NCI-H446 (cell line): ENCODE results near the gene NARS2.
"Not testable (repeated sequence)": the region's sequence is repeated elsewhere in the genome, so short reads cannot be mapped to it uniquely, and the experiment has no call there.

Experiments
- DNase-seq, 2 experiments: peaks; one replicate each; lab custom pipeline; 2025; lab: John Stamatoyannopoulos, UW

NARS2 gene

DNA sequence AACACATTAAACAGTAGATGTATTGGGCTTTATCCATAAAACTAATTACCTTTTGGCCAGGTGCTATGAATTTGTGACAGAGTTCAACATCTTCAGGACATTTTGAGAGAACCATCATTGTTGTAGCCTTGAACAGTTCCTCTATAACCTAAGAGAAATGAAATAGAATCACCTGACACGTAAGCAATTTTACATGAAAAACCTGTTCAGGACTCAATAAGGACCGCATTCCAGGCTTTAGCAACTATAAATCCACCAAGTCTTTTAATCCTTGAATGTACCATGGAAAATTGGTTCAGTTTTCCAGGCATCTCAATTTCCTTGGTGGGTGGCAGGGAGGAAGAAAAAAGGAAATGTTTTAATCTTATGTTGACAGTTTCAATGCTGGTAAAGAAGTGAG, 96.1 kb downstream of the NARS2 start:
- DNase-seq, result no peak

- DNase-seq, result no peak
These were observed 98.6 kb downstream of the NARS2 start for GRCh38 chr11:78476066-78476465.

DNA sequence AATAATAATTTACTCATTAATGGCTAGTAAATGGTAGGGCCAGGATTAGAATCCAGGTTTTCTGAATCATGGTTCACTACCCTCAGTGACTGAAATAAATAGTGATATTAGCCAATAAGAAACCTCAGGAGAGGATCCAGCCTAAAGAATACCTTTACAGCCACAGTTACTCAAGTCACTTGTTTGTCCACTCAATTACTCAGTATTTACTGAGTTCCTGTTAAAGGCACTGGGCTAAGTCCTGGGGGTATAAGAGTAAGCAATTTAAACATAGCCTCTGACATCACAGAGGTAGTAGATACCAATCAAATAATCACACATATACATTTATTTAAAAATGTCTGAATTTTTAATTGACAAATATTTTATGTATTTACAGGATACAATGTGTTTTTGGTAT, 100.2 kb downstream of the NARS2 start:
- DNase-seq, result no peak

DNA sequence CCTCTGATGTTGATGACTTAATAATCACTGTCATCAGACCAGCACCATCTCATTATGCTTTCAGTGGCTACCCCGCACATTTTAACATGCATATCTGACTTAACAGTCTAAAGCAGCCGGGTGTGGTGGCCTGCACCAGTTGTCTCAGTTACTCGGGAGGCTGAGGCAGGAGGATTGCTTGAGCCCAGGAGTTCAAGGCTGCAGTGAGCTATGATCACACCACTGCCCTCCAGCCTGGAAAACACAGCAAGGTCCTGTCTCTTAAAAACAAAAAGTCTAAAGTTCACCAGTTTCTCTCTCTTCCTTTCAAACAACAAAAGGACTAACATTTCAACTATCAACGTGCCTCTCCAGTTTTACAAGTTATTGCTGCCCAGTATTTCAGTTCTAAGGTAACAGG, 101.8 kb downstream of the NARS2 start:
- DNase-seq, result no peak

DNA sequence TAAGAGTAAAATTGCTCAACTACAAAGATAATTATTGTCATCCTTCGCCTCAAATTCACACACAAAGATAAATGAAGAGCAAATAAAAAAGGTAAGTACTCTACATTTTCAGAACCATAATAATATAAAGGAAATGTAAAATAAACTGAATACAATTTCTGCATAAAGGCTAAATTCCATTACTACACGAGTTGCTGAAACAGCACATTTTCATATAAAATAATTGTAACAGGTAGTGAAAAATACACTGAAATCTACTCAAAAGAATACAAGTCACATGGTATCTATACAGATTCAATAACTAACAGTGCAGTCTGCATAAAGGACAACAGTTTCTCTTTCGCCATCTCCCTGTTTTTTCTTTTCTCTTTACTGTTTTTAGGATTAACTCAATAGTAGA, 102.3 kb downstream of the NARS2 start:
- DNase-seq, result no peak

DNA sequence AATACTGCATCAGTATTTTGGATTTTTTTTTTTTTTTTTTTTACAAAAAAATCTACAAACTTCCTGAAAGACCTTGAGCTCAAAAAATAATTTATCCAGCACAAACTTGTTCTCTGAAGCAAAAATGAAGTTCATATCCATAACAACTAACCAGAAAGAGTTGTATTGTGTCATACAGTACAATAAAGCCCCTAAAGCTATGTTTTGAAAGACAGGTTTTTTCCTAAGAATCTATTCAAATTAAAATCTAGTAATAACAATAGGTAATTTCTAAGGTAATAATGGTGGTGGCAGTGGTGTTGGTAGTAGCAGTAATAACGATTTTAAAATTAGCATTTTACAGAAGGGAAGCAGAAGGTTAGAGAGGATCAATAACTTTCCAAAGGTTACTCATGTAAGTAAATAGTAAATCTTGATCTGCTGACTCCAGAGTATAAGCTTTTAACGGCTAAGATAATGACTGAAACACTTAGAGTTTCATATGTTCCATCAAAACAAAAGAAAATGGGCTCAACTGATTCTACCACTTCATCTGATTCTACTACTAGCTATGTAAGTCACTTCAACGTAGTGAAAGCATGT, 103.7 kb downstream of the NARS2 start:
- DNase-seq, result no peak

DNA sequence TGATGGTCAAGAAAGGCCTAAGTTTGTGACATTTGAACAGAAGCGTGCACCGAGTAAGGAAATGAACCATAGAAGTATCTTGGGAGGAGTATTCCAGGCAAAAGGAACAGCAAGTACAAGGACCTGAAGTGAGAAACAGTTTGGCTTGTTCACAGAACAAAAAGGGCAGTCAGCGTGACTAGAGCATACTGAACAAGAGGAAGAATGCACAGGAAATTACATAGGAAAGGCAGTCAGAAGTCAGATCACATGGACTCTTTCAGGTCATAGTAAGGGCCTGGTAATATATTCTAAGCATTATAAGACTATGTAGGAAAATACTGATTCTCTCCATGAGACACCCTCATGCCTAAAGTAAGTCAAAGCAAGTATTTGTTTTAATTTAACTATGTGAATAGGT, 104.8 kb downstream of the NARS2 start:
- no peak for DNase-seq

GRCh38 chr11:78467931-78468330, 106.7 kb downstream of the NARS2 start:
- DNase-seq, result no peak

- no peak for DNase-seq
These were observed 107.3 kb downstream of the NARS2 start for GRCh38 chr11:78467370-78467769.

DNA sequence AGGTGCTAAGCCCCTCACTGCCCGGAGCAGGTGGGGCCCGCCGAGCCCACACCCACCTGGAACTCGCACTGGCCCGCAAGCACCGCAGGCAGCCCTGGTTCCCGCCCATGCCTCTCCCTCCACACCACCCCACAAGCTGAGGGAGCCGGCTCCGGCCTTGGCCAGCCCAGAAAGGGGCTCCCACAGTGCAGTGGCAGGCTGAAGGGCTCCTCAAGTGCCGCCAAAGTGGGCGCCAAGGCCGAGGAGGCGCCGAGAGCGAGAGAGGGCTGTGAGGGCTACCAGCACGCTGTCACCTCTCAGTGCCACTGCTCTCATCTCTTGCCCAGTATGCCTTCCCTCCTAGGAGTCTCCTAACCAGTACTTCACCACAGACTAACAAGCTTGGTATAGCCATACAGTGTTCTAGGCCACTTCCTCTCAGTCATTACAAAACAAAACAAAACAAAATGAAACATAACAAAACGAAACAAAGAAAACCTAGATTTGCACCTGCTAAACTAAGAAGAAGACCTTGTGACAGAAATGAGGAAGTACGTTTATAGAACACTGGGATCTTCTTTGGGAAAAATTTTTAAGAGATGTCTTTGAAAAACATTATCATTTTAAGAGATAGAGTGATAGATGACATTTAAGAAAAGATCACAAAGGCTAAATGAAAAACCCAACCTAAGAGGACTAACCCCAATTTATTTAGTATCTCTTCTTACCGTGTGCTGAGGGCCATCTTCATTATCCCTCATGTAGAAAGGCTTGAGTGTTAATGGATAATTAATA, 109.3 kb downstream of the NARS2 start:
- DNase-seq, result no peak

DNA sequence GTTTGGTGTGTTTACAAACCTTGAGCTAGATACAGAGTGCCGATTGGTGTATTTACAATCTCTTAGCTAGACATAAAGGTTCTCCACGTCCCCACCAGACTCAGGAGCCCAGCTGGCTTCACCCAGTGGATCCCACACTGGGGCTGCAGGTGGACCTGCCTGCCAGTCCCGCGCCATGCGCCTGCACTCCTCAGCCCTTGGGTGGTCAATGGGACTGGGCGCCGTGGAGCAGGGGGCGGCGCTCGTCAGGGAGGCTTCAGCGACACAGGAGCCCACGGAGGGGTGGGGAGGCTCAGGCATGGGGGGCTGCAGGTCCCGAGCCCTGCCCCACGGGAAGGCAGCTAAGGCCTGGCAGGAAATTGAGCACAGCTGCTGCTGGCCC, 109.9 kb downstream of the NARS2 start:
- DNase-seq, result not testable (repeated sequence)

- DNase-seq, result no peak
These were observed 114.2 kb downstream of the NARS2 start for GRCh38 chr11:78460471-78460870.

DNA sequence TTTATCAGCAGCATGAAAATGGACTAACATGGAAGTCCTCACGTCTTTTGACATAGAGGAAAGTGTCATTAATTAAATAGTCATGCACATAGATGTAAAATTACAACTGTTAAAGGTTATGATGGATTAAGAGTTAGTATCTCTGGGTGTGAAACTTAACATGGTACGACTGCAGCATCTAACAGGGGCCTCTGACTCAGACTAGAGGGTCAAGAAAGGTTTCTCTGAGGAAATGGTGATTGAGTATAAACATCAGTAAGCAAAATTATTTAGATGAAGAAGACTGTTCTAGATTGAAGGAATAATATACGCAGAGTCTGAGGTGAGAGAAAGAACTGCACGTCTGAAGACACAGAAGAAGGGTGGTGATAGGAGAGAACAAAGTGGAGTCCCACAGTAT, 114.9 kb downstream of the NARS2 start:
- DNase-seq, result no peak

DNA sequence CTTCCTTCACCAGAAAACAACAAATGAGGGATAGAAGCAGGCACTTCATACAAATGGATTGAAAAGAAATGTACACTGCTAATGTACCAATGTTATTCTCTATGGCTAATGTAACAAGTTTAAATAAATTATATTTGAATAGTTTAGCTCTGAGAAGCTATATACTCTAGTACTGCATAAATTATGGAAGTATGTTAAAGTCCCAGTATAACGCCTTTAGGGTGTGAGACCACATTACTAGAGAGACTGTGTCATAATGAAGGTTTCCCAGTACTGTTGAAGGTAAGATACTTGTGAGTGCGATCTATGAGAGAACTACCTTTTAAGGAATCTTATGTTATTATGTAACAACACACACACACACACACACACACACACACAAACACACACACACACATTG, 117.2 kb downstream of the NARS2 start:
- no peak for DNase-seq

GRCh38 chr11:78453140-78453935, 121.3 kb downstream of the NARS2 start:
- DNase-seq, result no peak

DNA sequence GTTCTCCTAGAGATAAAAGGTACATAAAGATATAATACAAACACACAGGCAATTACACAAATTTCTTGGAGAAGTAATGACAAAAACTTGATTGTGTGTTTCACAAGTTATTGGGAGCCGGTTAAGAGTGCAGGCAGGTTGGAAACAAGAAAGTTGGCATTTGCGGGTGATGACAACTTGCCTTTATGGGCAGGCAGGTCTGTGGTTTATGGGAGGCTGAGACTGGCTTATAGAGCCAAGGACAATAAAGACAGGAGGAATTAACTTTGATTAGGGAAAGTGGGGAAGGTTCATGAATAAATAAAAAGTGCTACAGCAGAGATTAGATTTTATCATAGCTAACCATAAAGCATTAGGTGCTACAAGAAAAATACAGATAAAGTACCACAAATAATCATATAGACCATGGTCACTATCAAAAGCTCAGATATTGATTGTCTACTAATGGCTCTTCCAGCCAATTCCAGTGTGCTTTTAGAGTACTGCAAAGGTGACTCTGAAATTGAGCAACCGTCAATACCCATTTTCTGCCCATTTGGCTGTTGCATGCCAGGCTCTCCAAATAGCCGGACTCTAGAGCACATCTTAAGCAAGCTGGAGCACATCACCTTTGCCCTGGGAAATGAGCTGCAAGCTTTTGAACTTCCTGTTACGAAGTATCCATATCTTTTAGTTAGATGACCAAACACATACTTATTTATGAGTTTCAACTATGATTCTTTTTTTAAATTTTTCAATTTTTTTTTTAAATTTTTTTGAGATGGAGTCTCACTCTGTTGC, 123.1 kb downstream of the NARS2 start:
- no peak for DNase-seq

- DNase-seq, result no peak
These were observed 123.8 kb downstream of the NARS2 start for GRCh38 chr11:78450866-78451265.

- no peak for DNase-seq
These were observed 124.8 kb downstream of the NARS2 start for GRCh38 chr11:78449866-78450265.

GRCh38 chr11:78446210-78446609, 128.5 kb downstream of the NARS2 start:
- no peak for DNase-seq

DNA sequence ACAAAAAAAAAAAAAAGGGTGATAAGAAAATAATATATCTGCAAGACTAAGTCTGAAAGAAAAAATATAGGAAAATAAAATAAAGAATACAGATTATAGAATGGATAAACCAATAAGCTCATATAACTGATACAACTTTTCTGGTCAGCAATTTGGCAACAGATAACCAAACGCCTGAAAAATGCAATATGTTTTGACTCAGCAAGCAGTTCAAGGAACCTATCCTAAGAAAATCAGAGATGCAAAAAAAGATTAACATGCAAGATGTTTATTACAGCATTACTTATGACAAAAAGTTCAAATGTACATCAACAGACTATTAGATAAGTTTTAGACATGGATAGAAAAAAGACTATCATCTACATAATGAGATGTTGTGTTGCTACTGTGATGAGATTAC, 129.9 kb downstream of the NARS2 start:
- DNase-seq, result no peak

GRCh38 chr11:78441956-78442355, 132.7 kb downstream of the NARS2 start:
- no peak for DNase-seq

DNA sequence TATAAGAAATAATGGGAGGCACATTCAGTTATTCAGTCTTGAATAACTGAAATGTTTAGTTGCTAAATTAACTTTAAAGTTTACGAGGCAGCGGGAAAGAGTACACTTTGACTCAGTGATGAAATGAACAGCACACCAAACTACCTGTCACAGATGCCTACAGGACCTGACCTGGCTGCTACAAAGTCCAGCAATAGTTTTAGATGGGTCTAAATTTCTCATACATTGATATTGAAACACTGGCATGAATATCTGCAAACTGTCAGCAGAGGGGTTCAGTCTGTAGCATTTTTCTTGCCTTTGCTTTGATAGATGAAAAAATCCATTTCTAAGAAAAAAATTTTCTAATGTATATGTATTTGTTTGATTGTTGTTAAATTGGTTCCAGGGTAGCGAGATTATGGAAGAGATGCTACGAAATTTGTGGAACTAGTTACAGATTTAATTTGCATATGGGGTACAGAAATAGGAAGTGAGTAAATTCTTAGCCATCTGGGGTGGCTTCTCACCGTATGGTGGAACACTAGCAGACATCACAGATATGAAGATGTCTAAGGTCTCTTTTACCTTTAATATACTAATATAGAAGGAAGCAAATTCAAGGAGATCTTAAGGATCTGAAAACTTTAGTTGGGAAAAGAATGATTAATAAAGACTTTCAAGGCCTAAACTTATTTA, 136.2 kb downstream of the NARS2 start:
- DNase-seq, result no peak
